ENCODE data around the gene CNPY1.

CNPY1 gene

DNA sequence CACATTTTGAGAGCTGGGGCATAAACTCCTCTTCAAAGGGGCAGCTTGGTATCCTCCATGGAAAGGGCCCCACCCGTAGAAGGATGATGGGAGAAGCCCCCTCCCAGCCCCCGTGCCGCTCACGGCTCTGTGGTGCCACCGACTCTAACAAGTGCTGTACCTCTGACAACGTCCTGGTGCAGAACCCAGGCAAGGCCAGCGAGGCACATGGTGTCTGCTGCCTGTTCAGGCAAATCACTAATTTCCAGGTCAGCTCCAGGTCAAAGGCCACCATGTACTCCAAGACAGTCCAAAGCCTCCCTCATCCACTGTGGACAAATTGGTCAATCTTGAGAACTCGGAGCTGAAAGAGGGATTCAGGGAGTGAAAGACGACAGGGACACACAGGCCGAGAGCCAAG, 11.4 kb upstream of the CNPY1 start:
- no peak for DNase-seq

- no peak for DNase-seq
These were observed 10.4 kb upstream of the CNPY1 start for GRCh38 chr7:155556763-155557162.

- no peak for DNase-seq
These were observed 8.8 kb upstream of the CNPY1 start for GRCh38 chr7:155555116-155555695.

DNA sequence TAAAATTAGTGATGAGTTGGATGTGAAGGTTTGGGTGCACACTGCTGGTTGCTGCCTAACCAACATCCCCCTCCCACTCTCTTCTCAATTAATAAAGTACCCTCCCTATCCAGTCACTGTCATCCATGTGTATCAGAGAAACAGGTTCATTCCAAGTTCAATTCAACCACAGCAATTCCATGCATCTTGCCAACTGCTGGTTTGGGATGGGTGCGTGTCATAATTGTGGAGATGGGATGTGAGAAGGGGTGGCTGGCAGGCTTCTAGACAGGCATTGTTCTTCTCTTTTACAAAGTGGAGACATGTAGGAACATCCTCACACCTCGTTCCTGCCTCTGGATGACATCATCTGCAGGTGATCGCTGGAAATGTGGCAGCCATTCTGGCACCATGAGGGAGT, 7.5 kb upstream of the CNPY1 start:
- no peak for DNase-seq

GRCh38 chr7:155551785-155552611, 5.6 kb upstream of the CNPY1 start:
- DNase-seq = no peak

DNA sequence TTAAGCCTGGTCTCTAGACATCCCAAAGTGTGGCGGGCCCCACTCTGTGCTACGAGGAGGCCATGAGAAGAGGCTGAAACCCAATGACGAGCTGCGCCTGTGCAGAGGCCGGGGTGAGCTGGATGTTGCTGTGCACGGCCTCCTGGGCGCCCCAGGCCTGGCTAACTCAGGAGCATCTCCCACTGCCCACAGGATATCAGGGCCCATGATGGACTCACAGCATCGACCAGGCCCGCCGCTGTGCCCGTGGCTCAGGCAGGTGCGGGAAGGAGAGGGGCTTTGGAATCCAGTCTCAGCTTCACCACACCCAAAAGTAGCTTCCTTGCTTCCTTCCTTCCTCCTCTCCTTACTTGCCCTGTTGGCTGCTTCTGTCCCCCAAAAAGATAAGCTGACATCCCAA, 4.6 kb upstream of the CNPY1 start:
- DNase-seq = no peak

DNA sequence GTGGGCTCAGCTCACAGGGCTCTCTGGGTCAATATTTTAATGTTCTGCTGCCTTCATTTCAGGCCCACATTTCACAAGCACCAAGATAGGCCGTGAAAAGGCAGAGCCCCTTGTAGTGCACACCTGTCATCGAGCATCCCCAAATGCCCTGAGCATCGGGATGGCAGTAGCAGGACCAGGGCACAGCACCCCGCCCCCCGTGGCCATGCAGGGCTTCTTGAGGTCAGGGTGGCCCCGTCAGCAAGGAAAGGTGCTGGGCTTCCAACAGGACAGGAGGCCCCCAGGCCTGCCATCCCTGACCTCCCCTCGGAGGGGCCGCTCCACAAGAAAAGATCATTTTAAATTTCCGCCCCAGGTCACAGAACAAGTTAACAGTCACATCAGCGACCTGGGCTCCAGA, 2.9 kb upstream of the CNPY1 start:
- no peak for DNase-seq

- DNase-seq = no peak
These were observed 917 bp upstream of the CNPY1 start for GRCh38 chr7:155547161-155547791.

- no peak for DNase-seq
These were observed 1.0 kb downstream of the CNPY1 start for GRCh38 chr7:155545348-155545747.

- no peak for DNase-seq
These were observed 1.9 kb downstream of the CNPY1 start for GRCh38 chr7:155544485-155544884.

GRCh38 chr7:155543926-155544325, 2.4 kb downstream of the CNPY1 start:
- no peak for DNase-seq

DNA sequence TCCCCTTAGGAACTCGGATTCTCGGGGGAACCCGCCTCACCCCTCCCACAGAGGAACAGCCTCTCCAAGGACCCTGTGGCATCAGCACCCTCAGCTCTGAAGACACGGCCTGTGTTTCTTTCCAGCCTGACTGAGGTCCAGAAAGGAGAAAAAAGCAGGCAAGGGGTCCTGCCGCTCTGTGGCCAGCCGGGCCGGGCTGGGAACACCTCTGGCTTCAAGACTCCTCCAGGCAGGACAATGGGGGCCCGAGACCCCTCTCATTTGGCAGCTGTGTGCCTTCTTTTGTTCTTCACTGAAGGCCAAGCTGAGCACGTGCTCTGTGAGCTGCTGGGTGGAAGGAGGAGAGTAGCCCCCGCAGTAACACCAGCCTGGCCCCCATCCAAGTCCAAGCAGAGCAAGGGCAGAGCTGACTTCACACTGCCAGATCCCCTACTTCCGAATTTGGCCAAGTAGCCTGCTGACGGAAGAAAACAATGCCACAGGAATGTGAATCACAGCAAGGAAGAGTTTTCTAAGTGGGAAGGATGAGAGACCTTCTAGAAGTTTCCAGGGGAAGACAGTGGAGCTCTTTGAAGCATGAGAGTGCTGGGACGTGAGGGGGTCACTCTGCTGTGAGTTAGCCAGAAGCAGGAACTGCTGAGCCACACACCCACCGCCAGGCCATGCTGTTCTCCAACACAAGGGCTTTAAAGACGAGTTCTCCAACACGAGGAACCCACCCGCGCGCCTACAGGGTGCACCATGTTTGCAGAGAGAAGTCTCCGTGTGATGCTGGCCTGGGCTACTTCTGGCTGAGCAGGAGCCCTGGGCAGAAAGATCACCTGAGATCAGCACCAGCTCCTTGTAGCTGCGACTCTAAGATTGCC, 3.1 kb downstream of the CNPY1 start:
- no peak for DNase-seq

DNA sequence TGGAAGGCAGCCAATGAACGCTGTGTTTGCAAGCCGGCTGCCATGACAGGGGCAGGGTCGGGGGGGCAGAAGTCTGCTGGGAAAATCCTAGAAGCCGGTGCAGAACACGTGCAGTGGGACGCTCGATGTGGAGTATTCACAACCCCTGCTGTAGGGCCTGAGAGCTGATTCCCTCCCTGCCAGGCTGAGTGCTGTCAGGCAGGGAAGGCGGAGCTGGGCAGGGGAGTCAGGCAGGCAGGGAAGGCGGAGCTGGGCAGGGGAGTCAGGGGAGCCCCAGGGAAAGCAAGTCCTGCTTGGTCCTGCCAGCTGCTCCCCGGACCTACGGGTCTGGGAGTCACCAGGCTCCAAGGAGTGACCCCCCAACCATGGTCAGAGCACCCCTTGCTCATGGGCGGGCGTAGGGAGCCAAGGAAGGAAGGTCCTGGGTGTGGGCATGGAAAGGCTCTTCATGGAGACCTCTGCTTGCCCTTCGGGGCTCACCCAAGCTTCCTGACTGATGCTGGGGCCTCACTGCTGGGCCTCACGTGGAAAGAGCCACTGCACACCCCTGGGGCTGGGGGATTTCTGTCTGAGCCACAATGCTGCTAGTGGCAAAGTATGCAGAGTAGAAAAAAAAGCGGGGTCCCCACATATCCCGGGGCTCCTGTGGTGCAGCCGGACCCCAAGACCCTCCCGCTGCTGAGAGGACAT, 4.2 kb downstream of the CNPY1 start:
- no peak for DNase-seq

DNA sequence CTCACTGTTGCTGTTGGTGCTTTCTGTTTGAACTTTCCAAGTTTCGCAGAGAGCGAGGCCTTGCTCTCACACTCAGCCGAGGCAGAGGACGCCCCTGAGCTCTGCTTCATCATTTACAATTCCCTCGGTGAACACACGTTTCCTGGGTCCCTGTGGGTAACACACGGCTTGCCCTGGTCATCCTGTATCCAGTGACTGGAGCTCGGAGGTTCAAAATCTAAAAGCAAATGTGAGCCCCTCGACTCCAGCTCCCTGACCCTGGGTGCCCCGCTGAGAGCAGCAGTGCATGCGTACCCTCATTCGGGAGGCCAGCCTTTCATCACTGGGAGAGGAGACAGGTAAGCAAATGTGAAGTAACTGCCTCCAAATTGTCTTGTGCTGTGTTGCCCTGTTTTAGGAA, 5.8 kb downstream of the CNPY1 start:
- DNase-seq = no peak

GRCh38 chr7:155538293-155538692, 8.1 kb downstream of the CNPY1 start:
- no peak for DNase-seq

DNA sequence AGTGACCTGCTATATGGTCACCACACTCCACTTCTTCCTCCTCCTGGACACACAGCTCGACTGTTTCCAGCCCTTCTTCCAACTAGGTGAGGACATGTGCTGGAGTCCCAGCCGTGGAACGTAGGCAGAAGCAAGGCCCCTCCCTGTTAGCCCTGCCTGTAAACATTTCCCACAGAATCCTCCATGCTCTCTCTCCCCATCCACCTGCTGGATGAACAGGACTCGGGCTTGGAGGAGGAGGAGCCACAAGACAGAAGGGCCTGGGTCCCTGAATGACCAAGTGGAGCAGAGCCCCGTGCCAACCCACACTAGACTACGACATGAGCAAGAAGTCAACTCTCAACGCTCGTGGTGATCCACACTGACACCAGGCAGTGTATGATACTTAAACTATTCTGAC, 9.9 kb downstream of the CNPY1 start:
- DNase-seq = no peak

DNA sequence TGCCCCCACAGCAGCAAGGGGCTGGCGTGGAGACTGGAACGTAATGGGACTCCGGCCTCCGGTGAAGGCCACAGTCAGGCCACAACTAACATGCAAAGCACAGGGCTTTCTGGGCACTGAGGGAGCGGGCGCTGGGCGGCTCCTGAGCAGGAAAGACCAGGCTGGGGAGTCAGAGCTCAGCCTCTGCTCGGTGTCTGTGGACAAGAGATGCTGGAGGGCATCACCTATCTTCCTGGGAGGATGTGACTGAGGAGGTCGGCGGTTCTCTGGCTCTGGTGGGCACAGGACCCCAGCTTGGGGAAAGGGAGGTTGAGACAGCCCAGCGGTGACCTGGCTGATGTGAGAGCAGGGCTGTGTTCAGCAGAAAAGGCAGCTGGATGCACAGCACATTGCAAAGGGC, 11.7 kb downstream of the CNPY1 start:
- DNase-seq = no peak

DNA sequence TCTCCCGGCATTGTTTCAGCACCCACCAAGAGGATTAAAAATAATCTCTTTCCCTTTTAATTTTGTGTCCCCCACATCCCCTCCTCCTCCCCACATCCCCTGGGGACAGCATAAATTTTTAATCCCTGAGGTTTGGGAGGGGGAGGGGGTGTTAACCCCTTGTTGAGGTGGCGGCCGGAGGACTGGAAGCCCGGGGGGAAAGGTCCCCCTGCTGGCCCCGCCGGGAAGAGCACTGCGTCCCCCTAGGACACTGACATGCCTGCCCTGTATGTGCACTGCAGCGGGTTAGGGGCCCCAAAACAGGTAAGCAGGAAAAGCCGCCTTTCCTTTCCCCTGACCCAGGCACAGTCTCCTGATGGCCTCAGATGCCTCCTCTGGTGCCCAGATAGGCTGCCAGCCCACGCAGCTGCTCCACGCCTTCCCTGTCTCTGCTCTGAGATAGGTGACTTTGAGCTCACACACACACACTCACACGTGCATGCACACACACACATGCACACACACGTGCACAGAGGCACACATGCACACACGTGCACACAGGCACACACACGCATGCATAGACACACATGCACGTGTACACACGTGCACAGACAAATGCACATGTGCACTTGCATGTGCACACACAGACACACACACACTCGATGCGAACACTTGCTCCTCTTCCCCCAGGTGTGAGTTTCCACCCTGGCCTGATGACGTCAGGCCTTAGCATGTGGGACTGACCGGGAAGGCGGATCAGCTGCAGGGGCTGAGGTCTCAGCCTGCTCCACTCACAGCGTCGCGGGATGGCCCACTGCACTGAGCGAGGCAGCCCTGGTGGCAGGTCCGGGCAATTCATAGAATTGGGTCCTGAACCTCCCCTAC, 12.3 kb downstream of the CNPY1 start:
- no peak for DNase-seq

- DNase-seq = no peak
These were observed 13.1 kb downstream of the CNPY1 start for GRCh38 chr7:155533120-155533826.

DNA sequence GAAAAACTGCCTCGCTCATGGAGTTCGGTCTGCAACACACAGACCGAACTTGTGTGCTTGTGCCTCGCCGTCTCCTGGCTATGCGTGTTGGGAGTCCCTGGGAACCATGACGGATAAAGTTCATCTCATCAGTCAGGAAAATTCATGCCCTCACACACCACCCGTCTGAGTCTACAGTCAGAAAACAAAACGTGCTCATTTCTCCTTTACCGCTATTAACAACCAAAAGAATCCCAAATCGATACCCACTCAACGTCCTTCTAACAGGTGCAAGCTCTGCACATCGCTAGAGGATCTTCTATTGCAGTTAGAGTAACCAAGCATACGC, 13.6 kb downstream of the CNPY1 start:
- DNase-seq = no peak

DNA sequence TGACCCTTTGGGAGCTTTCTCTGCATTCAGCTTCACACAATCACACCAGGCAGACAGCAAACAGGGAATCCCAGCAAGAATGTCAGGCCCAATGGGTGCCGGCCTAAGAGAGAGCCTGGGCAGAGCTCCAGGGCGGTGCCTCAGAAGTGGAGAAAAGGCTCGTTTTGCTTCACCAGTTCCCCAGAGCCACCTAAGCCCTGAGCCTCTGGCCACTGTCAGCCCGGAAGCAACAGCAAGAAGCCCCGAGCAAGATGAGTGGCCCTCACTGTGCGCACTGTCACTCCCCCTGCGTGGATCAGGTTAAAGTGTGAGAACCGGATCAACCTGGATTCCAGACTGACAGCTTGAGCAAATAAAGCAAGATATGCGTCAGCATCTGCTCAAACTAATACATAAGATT, 14.7 kb downstream of the CNPY1 start:
- no peak for DNase-seq
